HG03565 (cell line): ENCODE data around the gene SLIT3.
"Not testable (repeated sequence)": the region's sequence is repeated elsewhere in the genome, so short reads cannot be mapped to it uniquely, and the experiment has no call there.

Source experiments
- ATAC-seq: cut with Tn5 transposase; IDR thresholded peaks from one replicate; pipeline ENCODE4 v1.9.1; 2021; ENCODE audit warnings: mild to moderate bottlenecking, moderate library complexity; ENCODE audit not compliant: unreplicated experiment

Gene SLIT3

DNA sequence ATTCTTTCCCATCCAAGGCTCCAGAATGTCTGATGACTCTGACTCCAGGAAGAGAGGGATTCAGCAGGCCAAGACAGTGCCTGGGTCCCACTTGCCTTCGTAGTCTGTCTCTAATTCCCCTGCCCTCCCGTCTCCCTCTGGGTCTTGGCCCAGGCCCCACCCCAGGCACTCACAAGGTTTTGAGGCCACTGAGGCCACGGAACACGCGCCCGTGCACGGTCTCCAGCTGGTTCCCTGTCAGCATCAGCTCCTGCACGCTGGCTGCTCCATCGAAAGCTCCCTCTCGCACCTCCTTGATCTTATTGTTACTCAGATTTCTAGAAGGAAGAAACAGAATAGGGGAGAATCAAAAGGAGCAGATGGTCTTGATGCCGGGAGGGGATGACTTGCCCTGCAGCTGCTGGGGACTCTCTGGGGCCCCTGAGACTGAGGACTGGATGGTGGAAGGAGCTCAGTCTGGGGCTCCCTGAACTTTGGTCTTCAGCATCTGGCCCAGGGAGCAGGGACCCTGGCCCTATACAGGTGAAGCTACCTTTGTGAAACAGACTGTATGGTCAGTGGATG is 547.2 kb downstream of the SLIT3 start:
- ATAC-seq, result no peak

DNA sequence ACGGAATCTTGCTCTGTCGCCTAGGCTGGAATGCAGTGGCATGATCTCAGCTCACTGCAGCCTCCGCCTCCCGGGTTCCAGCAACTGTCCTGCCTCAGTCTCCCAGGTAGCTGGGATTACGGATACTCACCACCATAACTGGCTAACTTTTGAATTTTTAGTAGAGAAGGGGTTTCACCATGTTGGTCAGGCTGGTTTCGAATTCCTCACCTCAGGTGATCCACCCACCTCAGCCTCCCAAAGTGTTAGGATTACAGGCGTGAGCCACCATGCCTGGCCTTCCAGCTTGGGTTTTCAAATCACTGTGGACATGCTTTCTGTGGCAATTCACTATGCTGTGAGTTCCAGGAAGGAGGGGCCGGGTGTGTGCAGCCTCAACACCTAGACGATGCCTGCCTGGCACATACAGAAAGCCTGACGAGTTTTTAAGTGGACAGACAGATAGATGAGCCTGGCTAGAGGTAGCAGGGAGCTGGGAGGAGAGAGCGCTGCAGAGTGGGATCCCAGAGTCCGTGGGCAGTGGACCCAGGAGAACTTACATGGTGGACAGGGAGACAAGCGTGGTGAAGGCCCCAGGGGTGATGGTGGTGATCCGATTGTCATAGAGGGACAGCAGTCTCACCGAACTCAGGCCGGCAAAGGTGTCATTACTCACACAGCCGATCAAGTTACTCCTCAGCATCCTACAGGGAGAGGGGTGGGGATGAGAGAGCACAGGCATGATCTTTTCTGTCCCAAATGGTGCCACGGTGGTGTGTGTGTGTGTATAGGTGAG is 548.3 kb downstream of the SLIT3 start:
- ATAC-seq, result no peak

DNA sequence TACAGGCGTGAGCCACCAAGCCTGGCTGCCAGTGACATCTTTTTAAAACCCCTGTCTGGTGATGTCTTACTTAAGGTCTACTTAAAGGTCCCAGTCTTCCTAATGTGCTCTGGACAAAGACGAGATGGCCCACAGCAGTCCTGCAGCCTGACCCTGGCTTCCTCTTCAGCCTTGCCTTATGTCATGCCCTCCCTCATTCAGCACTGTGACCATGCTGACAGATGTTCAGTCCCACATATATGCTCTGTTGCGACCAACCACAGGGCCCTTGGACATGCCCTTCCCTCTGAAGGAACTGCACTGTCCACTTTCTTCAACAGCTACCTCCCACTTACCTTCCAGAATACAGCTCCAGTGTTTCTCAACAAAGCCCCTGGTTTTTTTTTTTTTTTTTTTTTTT is 548.9 kb downstream of the SLIT3 start:
- ATAC-seq, result no peak

DNA sequence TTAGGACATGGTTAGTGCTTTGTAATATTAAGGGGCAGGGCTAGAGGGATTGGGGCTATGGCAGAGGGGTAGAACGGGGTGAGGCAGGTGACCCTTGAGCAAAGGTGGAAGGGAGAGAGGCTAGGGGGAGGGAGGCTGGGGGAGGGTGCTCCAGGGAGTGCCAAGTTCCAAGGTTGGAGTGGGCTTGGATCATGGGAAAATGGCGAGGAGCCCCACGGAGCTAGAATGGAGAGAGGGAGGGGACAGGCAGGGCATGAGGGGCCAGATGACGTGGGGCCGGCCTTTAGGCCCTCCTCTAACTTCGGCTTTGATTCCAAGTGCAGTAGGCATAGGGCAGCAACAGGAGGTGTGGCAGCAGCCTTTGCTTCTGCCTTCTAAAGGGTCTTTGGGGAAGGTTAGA is 550.0 kb downstream of the SLIT3 start:
- no peak for ATAC-seq

DNA sequence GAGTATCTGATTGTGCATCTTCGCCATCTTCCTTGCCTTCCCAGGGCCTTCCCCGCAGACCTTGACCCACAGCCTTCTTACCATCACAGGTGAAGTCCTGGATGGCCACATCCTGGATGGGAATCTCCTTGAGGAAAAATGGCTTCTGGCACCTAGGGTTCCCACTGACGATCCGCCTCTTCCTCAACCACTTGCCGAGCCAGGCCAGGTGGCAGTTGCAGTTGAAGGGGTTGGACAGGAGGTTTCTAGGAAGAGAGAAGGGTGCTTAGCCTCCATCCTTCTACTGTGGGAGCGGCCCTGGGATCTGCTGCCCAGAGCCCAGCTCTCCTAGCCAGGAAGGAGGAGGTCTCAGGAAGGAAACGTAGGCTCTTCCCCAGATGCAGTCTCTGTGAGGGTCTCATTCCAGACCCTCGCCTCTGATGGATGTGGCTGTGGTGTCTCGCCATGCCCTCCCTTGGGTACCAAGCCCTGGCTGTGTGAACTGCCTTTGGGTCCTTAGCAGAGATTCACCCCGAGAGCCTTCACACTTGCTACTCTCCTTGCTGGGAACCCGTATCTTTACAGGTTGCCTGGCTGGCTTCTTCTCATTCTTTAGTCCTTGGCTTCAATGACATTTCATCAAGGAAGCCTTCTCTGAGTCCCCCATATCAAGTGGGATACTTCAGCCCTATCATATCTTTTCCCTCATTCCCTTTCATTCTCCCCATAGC is 551.4 kb downstream of the SLIT3 start:
- no peak for ATAC-seq

DNA sequence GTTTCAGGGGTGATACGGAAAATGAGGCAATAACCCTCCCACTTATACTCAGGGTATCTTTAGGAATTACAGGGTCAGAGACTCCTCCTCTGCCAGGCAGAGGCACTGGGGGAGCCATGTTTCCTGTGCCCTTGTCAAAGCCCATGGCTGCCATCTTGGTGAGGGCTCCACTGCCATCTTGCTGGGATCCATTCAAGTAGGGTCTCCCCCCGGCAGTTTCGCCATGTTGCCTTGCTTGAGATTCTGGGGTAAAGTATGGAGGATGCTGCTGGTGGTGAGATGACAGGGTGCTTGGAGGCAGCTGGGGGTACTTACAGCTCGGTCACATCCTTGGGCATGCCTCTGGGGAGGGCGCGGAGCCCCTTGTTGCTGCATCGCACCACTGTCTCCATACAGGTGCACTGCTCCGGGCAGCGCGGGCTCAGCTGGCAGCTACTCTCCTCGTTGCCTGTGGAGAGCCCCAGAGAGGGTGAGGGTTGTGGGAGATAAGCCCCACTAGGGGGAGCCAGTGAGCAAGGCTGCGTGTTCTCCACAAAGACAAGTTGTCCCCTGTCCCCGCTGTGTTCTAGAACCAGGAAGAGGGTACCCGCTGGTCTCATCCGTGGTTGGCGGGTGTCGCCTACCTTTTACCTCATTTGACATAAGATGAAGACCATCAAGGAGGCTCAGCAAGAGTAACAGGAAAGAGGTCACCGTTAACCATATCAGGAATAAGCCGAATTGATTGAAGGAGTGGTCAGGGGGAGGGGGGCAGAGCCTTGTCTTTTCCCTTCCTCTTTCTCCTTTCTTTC is 552.8 kb downstream of the SLIT3 start:
- no peak for ATAC-seq

DNA sequence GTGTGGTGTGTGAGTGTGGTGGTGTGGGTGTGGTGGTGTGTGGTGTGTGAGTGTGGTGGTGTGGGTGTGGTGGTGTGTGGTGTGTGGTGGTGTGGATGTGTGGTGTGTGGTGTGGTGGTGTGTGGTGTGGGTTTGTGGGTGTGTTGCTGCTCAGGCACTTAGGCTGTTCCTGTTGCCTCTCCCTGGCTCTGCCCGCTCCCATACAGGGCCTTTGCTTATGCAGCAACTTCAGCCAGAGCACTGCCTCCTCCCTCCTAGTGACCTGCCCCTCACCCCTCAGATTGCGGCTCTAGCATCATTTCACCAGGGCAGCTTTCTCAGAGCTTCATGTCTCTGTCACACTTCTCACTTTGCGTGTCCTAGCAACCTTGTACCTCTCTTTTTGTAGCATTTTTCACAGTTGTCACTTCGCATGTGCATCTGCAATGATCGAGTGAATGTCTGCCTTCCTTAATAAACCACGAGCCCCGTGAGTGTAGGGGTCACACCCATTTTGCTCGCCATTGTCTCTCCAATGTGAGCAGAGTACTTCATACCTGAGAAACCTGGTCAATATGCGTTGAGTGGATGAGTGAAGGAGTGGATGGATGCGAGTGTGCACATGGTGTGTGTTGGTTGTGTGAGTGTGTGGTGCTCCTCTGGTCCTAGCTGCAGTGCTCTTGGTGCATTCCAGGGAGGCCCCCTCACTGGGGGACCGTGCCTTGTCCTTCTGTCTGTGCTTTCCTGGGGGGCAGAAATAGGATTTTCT is 553.9 kb downstream of the SLIT3 start:
- ATAC-seq, result no peak

DNA sequence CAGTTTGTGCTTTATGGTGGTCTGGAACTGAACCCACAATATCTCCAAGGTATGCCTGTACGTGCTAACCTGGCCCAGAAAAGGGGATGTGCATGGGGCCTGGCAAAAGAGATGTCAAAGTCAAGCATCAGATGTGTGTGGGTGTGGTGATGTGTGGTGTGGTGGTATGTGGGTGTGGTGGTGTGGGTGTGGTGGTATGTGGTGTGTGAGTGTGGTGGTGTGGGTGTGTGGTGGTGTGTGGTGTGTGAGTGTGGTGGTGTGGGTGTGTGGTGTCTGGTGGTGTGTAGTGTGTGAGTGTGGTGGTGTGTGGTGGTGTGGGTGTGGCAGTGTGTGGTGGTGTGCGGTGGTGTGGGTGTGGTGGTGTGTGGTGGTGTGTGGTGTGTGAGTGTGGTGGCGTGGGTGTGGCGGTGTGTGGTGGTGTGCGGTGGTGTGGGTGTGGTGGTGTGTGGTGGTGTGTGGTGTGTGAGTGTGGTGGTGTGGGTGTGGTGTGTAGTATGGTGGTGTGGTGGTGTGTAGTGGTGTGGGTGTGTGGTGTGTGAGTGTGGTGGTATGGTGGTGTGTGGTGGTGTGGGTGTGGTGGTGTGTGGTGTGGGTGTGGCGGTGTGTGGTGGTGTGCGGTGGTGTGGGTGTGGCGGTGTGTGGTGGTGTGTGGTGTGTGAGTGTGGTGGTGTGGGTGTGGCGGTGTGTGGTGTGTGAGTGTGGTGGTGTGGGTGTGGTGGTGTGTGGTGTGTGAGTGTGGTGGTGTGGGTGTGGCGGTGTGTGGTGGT is 554.6 kb downstream of the SLIT3 start:
- ATAC-seq, result not testable (repeated sequence)

DNA sequence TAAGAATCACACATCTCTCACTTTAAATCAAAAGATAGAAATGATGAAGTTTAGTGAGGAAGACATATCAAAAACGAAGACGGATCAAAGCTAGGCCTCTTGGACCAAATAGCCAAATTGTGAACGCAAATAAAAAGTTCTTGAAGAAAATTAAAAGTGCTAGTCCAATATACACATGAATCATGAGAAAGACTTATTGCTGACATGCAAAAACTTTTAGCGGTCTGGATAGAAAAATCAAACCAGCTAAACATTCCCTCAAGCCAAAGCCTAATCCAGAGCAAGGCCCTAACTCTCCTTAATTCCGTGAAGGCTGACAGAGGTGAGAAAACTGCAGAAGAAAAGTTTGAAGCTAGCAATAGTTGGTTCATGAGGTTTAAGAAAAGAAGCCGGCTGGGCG is 557.3 kb downstream of the SLIT3 start:
- no peak for ATAC-seq

DNA sequence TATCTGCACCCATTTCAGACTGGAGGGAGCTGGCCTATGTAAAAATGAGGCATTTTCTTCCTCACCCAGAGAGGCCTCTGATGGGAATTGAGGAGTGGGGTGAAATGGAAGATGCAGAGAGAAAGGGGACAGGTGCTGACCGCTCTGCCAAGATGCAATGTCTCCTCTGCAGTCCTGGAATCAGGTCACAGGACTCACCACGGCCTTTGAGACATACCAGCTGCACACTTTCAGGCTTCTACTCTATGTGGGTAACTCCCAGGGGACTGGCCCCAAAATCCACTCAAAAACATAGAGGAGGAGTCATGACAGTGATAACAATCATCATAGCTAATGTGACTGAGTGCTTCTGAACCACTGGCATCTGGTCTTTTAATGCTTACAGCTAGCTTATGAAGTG is 558.6 kb downstream of the SLIT3 start:
- not testable (repeated sequence) for ATAC-seq

DNA sequence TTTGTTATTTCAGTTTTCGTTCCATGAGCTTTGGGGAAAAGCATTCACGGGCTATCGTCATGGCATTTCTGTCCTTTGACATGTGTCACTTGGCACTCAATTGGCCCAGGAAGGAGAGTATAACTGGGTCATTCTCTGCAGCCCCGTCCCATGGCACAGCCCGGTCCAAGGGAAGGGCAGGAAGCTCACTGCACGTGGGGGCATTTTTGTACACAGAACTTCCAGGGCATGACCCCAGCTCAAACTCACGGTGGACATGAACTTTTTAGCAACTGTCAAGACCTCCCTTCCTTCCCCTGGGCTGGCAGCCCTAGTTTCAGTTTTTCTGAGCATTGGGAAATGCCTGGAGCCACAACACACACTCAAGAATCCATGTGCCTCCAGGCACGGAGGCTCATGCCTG is 560.1 kb downstream of the SLIT3 start:
- ATAC-seq, result no peak

DNA sequence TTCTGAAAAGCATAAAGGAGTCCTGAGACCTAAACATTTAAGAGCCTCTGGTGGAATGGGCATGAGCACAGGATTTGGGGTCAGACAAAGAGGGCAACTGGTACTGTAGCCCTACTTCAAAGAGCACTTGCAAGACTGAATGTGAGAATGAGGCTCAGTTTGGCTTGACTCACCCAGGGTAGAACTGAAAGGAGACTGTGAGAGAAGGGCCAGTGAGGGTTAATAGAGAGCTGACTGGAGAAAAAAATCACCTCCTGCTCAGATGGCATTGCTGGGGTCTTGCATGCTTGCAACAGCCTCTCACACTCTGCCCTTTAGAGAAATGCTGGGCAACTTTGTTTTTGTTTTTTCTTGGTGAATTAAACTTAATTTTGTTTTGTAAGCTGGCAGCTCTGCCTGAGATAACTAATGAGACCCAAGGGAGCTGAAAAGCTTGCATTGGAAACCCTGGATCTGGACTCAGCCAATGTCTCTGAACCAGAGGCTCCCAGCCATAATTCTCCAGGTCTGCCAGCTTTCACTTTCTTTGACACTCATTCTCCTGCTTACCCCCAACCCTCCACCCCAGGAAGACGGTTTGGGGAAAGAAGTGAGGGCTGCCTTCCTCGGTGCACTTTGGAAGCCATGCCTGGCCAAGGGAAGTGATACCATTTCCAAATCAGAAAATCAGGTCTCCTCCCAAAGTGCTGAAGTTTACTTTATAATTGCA is 560.7 kb downstream of the SLIT3 start:
- ATAC-seq, result no peak

DNA sequence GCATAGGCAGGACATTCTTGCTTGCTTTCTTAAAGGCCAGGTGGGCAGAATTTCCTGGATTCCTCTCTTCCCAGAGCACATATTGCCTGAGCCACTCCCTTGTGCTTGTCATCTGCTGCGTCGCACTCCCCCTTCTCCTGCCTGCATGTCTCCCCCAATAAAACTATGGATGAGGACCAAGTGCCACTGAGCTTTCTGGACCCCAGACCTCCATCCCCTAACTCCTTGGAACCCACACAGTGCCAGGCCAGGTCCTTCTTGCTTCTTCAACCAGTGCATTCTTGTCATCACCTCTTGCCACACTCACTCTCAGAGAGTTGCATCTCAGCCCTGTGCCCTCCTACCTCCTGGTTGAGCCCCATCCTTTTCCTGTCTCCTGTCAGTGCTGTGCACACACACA is 563.9 kb downstream of the SLIT3 start:
- no peak for ATAC-seq

DNA sequence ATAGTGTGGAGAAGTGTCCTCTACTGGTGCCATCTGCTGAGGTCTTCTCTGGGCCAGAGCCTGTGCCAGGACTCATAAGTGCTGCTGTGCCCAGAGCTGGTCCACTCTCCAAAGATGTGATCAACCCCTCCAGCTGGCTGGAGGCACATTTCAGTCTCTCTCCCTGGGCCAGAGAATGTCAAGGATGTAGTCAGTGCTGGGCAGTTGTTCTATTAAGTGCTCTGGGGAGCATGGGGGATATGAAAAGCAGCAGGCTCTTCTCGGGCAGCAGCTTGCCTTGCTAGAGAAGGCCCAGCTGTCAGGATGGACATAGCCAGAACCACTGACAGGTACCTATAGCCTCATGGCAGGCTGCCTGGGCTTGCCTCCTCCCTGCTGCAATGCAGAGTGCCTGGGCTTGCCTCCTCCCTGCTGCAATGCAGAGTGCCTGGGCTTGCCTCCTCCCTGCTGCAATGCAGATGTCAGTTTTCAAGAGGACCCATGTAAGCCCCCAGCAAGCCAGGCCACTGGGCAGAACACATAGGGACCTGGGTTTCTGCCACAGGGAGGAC is 564.6 kb downstream of the SLIT3 start:
- ATAC-seq, result no peak

DNA sequence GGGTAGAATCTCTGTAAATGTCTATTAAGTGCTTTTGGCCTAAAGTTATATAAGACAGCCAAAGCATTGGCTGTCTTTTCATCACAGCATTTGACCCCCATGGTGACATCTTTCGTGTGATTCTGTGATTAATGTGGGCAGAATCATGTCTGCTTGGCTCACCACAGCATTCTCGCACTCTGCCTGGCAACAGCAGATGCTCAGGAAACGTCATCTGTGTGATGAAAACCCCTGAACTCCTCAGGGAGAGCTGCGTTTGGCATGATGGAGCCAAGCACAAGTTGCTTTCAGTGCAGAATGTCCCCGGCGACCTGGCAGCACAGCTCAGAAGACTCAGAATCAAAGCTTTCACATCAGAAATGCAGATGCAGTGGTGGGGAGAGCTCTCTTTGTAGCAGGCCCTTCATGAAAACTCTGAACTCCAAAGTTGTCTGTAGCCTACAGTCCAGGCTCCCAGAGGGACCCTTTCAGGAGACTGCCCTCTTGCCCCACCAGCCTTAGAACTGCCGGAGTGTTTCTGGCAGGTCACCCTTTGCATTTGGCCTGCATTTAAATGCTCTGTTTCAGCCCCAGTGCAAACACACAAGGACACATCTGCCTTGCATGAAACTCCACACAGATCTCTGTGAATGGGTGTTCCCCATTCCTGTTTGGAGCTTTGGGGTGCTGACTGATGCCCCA is 566.2 kb downstream of the SLIT3 start:
- peak; percentile 90 for ATAC-seq

DNA sequence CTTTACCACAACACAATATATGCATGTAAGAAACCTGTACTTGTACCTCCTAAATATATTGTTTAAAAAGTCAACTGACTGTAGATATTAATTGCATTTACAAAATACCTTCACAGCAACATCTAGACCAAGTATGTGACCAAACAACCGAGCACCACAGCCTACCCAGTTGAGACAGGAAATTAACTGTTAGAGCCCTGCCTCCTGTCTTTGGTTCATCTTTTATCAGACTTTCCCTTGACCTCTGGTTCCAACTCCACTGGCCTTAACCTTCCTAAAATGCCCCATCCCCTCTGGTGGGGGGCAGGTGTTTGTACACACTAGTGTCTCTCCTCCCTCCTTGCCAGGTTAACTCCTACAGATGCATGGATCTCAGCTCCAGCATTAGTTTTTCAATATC is 566.8 kb downstream of the SLIT3 start:
- ATAC-seq, result no peak

DNA sequence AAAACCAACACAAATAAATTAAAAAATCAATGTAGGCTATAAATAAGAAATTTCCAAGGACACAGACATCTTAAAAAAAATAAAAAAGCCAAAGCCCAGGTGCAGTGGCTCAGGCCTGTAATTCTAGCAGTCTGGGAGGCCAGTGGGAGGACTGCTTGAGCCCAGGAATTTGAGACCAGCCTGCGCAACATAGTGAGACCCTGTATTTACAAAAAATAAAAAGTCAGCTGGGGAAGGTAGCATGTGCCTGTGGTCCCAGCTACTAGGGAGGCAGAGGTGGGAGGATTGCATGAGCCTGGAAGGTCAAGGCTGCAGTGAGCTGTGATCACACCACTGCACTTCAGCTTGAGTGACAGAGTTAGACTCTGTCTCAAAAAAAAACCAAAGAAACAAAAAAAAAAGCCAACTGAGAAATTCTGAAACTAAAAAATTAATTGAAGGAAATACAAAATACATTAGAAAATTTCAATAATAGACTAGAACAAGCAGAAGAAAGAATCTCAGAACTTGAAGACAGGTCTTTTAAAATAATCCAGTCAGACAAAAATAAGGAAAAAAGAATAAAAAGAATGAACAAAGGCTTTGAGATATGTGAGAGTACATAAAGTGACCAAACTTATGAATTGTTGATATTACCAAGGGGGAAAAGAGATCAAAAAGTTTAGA is 572.3 kb downstream of the SLIT3 start:
- ATAC-seq, result no peak

DNA sequence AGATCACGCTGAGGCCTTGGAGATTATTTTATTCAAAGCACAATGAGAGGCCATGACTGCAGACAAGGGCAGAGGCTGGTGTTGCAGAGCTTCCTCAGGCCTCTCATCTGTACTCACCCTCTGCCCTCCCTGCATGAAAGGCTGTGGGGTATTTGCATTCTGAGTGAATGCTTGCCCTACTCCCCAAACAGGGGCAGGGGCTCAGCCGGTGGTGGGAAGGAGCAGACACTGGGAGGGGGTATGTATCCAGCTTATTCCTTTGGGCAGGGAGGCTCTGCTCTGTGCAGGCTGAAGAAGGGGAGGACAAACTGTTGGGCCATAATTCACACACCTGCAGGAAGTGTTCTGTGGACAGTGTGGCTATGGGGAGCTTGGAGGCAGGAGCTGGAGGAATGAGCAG is 573.4 kb downstream of the SLIT3 start:
- ATAC-seq, result no peak
